Fibroblast of lung (primary cell): ENCODE measurements around the gene AATK. TPM values are rescaled to one million over a fixed set of nuclear protein-coding genes. Genes with fewer than 3 reads are reported as not detected.

Experiments used
- DNase-seq, 2 donors: peaks; one replicate each; pipeline versions ENCODE4 v3.0.0 to v3.0.0-alpha.2; 2010; ENCODE audit warnings: low read depth in 2 of 2
- H2AFZ ChIP-seq: 2 replicates; pipeline ENCODE4 v1.5.1; 2012; ENCODE audit warnings: low read length, control low read depth, inconsistent platforms
- H3K27ac ChIP-seq: 2 replicates; pipeline ENCODE4 v1.5.1; 2011; ENCODE audit warnings: low read length, control low read depth; ENCODE audit not compliant: insufficient read depth
- H3K27me3 ChIP-seq: 2 replicates; pipeline ENCODE4 v1.5.1; 2011; ENCODE audit warnings: mild to moderate bottlenecking, low read length; ENCODE audit not compliant: control insufficient read depth, insufficient read depth
- H3K36me3 ChIP-seq: 2 replicates; pipeline ENCODE4 v1.5.1; 2011; ENCODE audit warnings: low read length; ENCODE audit not compliant: control insufficient read depth, insufficient read depth
- H3K4me1 ChIP-seq: 2 replicates; pipeline ENCODE4 v1.5.1; 2011; ENCODE audit warnings: low read length; ENCODE audit not compliant: control insufficient read depth, insufficient read depth; ENCODE audit errors: extremely low read depth
- H3K4me2 ChIP-seq: 2 replicates; pipeline ENCODE4 v1.5.1; 2011; ENCODE audit warnings: low read length, control low read depth; ENCODE audit not compliant: insufficient read depth; ENCODE audit errors: extremely low read depth
- H3K4me3 ChIP-seq, 4 experiments: fragments of 200-600 bp in 1 of 4; sonication (generic) in 1 of 4; replicated peaks in 1 of 4; 2 replicates each; pipeline ENCODE4 v1.5.1; 2011 to 2016; ENCODE audit warnings: low read length in 4 of 4, low read depth in 3 of 4, mild to moderate bottlenecking in 3 of 4, control low read depth in 2 of 4, inconsistent platforms in 1 of 4, mixed read lengths in 1 of 4; ENCODE audit not compliant: insufficient read depth in 1 of 4; ENCODE audit errors: control extremely low read depth in 1 of 4
- H3K79me2 ChIP-seq: 2 replicates; pipeline ENCODE4 v1.5.1; 2012; ENCODE audit warnings: mild to moderate bottlenecking, low read length, inconsistent platforms; ENCODE audit not compliant: control insufficient read depth, insufficient read depth
- H3K9ac ChIP-seq: 2 replicates; pipeline ENCODE4 v1.5.1; 2011; ENCODE audit warnings: mild to moderate bottlenecking, low read length, control low read depth; ENCODE audit not compliant: insufficient read depth
- H3K9me3 ChIP-seq: 2 replicates; pipeline ENCODE4 v1.5.1; 2012; ENCODE audit warnings: low read depth, low read length; ENCODE audit not compliant: control insufficient read depth, insufficient read depth
- H4K20me1 ChIP-seq: 2 replicates; pipeline ENCODE4 v1.5.1; 2011; ENCODE audit warnings: low read length; ENCODE audit not compliant: control insufficient read depth, insufficient read depth; ENCODE audit errors: extremely low read depth
- CTCF ChIP-seq, 2 donors: IDR thresholded peaks in 1 of 2; conservative IDR thresholded peaks in 1 of 2; 1 replicate in 1 of 2; 2 replicates in 1 of 2; pipeline ENCODE4 v1.5.1; 2011 to 2012; ENCODE audit warnings: low read length in 2 of 2, control low read depth in 1 of 2, inconsistent platforms in 1 of 2, low read depth in 1 of 2, mild to moderate bottlenecking in 1 of 2
- EZH2 ChIP-seq: IDR thresholded peaks from 2 replicates; pipeline ENCODE4 v1.5.1; 2012; ENCODE audit warnings: low read length, control low read depth, mild to moderate bottlenecking; ENCODE audit errors: missing control alignments
- polyA plus RNA-seq, 2 donors: library from polyadenylated mRNA; depleted of rRNA in 1 of 2; stranded (reverse) in 1 of 2; unstranded in 1 of 2; fragments of >200 nt; gene quantifications; 2 replicates each; pipeline ENCODE4 v1.2.1, GENCODE V29; 2011 to 2012; ENCODE audit warnings: missing spikeins in 1 of 2
- total RNA-seq: library from RNA; depleted of rRNA; stranded (reverse); fragments of >200 nt; gene quantifications from 2 replicates; pipeline ENCODE4 v1.2.1, GENCODE V29; 2014

Gene AATK
- total and polyA plus RNA-seq, 2 donors (not counting 1 experiment from before 2014, with no cell fraction given), result 0.16 to 0.50 TPM

- H3K79me2 ChIP-seq, result no peaks in the 10 kb centered on the region
Measured at GRCh38 chr17:81212365-81212764, 46.3 kb upstream of the AATK start.

GRCh38 chr17:81210868-81211267 is 44.8 kb upstream of the AATK start:
- Histone ChIP-seq H3K9me3 (no peaks in the 10 kb centered on the region), H3K27me3 (no peaks in the 10 kb centered on the region), H3K36me3 (no peaks in the 10 kb centered on the region), H2AFZ (no peak overlapping the region), H3K4me1 (no peaks in the 10 kb centered on the region), H3K4me3 (no peak overlapping the region), H3K27ac (no peak overlapping the region), H4K20me1 (no peaks in the 10 kb centered on the region), H3K9ac (no peak overlapping the region), H3K79me2 (no peaks in the 10 kb centered on the region), H3K4me2 (no peak overlapping the region)
- DNase-seq, result peak in 1 of 2 donors; percentile 29
- TF ChIP-seq CTCF (conservative IDR thresholded peaks at IDR 0.05 in 1 of 2, IDR thresholded peaks at IDR 0.05 in 1 of 2; ENCODE audit: low read depth in 1 of 2, low read length in 2 of 2) (no peak), EZH2 (no peak)

More at GRCh38 chr17:81212365-81212764, 46.3 kb upstream of the AATK start:
- no peak for DNase-seq
- Histone ChIP-seq H4K20me1 (no peaks in the 10 kb centered on the region), H3K9ac (no peak overlapping the region), H3K9me3 (no peaks in the 10 kb centered on the region), H3K36me3 (no peaks in the 10 kb centered on the region), H2AFZ (no peak overlapping the region), H3K4me3 (no peak overlapping the region), H3K4me1 (no peaks in the 10 kb centered on the region), H3K27ac (no peak overlapping the region), H3K27me3 (no peaks in the 10 kb centered on the region), H3K4me2 (no peak overlapping the region)
- TF ChIP-seq EZH2, result no peak

DNA sequence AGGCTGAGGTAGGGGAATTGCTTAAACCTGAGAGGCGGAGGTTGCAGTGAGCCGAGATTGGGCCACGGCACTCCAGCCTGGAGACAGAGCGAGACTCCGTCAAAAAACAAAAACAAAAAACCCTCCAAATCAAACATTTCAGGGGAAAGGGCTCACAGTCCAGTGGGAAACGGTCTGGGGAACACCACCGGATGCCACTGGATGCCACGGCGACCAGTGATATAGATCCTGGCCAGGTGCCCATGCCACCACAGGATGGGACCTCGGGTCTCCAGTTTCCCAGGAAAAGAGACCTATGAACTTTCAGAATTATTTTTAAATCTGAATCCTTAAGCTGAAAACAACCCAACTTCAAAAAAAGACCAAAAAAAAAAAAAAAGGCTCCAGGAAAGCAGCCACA is 44.4 kb upstream of the AATK start:
- Histone ChIP-seq H3K27ac (no peak overlapping the region), H4K20me1 (no peaks in the 10 kb centered on the region), H2AFZ (no peak overlapping the region), H3K27me3 (no peaks in the 10 kb centered on the region), H3K4me1 (no peaks in the 10 kb centered on the region), H3K9me3 (no peaks in the 10 kb centered on the region), H3K79me2 (no peaks in the 10 kb centered on the region), H3K9ac (no peak overlapping the region), H3K36me3 (no peaks in the 10 kb centered on the region), H3K4me3 (no peak overlapping the region), H3K4me2 (no peak overlapping the region)
- no peak for TF ChIP-seq EZH2
- TF ChIP-seq CTCF (conservative IDR thresholded peaks at IDR 0.05 in 1 of 2, IDR thresholded peaks at IDR 0.05 in 1 of 2; ENCODE audit: low read depth in 1 of 2, low read length in 2 of 2), result no peak
- DNase-seq, result no peak
